Limb (tissue), 2 donors: ENCODE results near the gene USP47.

ENCODE experiments used
- DNase-seq, 2 donors: peaks; one replicate each; pipeline ENCODE4 v3.0.0-alpha.2; 2016; ENCODE audit errors: extremely low spot score in 2 of 2

Gene USP47

GRCh38 chr11:11841723-11842420, at the start of gene USP47:
Gene USP47, plus strand, starts transcription at chr11:11841972. Its CDS starts 214 bp downstream, at chr11:11842186.
- peak; percentile 89 to 96 for DNase-seq

GRCh38 chr11:11793073-11793472, 48.7 kb upstream of the USP47 start:
- DNase-seq, result no peak

GRCh38 chr11:11798586-11799438, 43.0 kb upstream of the USP47 start:
- peak in 1 of 2 donors; percentile 87 for DNase-seq

GRCh38 chr11:11805228-11805627, 36.5 kb upstream of the USP47 start:
- no peak for DNase-seq

- no peak for DNase-seq
These were observed 35.7 kb upstream of the USP47 start for GRCh38 chr11:11806074-11806473.

GRCh38 chr11:11806586-11806985, 35.2 kb upstream of the USP47 start:
- peak in 1 of 2 donors; percentile 21 for DNase-seq

GRCh38 chr11:11807811-11808782, 33.7 kb upstream of the USP47 start:
- DNase-seq, result no peak

GRCh38 chr11:11808992-11809615, 32.7 kb upstream of the USP47 start:
- no peak for DNase-seq

GRCh38 chr11:11810764-11811726, 30.7 kb upstream of the USP47 start:
- DNase-seq, result no peak

- no peak for DNase-seq
These were observed 28.3 kb upstream of the USP47 start for GRCh38 chr11:11813288-11813962.

GRCh38 chr11:11814614-11815452, 26.9 kb upstream of the USP47 start:
- no peak for DNase-seq

- DNase-seq, result no peak
These were observed 25.1 kb upstream of the USP47 start for GRCh38 chr11:11816511-11817314.

GRCh38 chr11:11817957-11818356, 23.8 kb upstream of the USP47 start:
- no peak for DNase-seq

GRCh38 chr11:11818529-11819121, 23.1 kb upstream of the USP47 start:
- DNase-seq, result no peak

GRCh38 chr11:11821899-11822298, 19.9 kb upstream of the USP47 start:
- DNase-seq, result no peak

GRCh38 chr11:11822946-11823345, 18.8 kb upstream of the USP47 start:
- DNase-seq, result no peak

- no peak for DNase-seq
These were observed 15.5 kb upstream of the USP47 start for GRCh38 chr11:11826260-11826659.
